HG02943 (cell line): ENCODE data around the gene ZBTB48.

Experiments used
- ATAC-seq: cut with Tn5 transposase; IDR thresholded peaks from one replicate; pipeline ENCODE4 v1.9.1; 2021; ENCODE audit warnings: mild to moderate bottlenecking, low read depth, moderate library complexity; ENCODE audit not compliant: unreplicated experiment

The ZBTB48 gene

DNA sequence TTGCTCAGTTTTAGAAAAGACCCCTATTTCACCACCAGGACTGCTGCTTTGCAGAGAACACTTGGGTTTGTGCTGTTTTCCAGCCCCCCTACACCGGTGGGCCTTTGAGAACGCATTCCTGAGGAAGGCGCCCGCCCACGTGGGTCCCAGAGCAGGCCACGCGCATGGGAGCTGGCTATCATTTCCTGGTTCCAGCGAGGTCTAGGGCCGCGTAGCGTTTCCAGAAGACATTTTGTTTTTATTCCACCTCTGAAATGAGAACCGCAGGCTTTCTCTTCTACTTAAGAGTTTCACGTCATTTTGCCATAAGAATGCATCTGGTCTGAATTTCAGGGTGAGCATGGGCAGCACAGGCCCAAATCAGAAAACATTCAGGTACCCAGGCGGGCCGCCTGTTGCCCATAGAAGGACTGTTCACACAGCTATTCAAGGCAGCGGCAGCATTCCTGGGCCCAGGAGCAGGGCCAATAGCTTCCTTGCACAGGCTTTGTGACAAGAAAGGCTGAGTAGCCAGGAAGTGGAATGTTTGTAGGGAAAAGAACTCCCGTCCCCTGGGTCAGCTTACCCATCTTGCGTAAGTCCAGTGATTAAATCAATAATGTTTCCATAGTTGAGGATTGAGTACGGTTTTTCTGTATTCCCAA, 24.2 kb downstream of the ZBTB48 start:
- ATAC-seq: no peak

DNA sequence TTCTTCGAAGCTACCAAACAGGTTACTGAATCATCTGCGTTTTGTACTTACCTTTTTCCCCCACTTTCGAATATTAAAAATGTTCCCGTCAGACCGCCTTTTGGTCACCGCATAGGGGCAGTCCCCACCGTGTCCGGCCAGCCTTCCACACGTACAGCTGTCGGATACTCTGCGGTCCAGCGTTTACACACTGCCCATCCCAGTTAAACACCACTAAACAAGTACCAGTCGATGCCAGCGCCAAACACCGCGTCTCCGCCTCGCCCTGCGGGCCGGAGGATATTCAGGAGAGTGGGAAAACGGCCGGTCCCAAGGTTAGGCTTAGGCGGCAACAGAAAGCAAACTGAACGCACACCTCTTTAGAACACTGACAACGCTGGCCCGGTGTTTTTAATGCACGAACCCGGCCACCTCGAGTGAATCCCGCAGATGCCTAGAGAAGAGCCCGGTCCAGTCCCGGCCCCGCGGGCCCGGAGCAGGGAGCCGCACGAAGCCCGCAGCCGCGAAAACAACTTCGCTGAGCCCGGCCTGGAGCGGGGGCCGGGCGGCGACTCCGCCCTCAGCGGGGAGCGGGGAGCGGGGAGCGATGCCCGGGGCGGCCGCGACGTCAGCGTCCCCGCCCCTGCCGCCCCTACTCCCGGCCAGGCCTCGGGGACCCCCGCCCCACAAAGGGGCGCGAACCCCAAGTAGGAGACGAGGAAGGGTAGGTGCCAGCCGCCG, 33.0 kb downstream of the ZBTB48 start:
- ATAC-seq: no peak

DNA sequence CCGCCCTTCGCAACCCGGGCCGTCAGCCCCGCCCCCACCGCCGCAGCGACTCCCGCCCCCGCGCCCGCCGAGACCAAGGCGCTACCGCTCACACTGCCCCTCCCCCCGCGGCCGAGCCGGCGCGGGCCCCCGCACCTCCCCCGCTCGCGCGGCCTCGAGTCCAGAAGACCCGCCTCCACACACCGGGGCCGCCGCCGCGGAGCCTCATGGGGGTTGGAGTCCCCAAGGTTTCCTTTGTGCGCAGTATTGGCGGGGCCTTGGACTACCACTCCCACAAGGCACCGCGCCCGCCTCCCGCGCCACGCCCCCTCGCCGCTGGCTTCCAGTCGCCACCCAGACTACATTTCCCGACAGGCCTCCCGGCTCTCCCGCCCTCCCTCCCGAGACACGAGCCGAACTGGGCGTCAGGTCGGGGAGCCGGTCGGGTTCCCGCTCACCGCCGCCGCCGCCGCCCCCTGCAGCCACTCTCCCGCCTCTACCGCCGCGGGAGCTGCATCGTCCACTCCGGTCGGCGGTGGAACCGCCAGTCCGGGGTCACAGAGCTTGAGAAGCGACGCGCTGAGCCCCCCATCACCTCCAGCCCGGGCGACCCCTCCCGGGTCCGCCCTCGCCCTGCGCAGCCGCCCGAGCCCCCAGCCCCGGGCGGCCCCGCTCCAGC, 33.7 kb downstream of the ZBTB48 start, which contains the start of gene PHF13:
Gene PHF13 (plus strand): TSS at position 371 of the 658 bp plus-strand sequence. CDS start 336 bp downstream, outside the sequence.
- peak; percentile 85 for ATAC-seq

DNA sequence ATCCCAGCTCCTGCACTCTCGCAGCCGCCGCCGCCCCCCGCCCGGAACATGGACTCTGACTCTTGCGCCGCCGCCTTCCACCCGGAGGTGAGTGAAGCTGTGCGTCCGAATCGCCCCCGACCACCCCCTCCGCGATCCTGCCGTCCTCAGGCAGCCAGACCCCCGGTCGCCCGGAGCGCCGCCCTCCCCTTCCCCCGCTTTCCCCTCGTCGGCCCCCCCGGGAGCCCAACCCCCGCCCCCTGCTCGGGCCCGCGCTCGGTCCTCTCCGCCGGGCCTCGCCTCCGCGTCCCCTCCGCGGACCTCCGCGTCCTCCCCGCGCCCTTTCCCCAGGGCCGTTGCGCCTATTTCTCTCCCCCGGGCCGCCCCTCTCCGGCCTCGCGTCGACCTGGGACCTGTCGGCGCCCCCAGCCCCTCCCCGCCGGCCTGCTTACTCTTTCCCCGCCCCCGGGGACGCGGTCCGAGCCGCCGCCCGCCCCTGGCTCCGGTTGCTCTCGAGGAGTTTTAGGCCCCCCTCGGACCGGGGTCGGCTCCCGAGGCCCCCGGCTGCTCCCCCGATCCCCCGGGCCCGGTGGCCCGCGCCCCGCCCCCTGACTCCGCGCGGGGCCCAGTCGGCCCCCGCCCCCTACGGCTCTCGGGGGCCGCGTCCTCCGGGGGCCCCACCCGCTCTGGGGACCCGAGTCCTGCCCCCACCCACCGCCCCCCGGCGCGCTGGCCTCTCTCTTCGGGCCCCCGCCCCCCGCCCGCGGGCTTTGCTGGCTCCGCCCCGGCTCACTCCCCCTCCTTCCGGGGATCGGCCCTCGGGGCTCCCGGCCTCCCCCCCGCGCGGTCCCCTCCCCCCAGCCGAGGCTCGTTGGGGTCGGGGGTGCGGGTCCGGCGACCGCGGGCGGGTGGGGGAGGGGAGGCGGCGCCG, 34.5 kb downstream of the ZBTB48 start:
- ATAC-seq: no peak

DNA sequence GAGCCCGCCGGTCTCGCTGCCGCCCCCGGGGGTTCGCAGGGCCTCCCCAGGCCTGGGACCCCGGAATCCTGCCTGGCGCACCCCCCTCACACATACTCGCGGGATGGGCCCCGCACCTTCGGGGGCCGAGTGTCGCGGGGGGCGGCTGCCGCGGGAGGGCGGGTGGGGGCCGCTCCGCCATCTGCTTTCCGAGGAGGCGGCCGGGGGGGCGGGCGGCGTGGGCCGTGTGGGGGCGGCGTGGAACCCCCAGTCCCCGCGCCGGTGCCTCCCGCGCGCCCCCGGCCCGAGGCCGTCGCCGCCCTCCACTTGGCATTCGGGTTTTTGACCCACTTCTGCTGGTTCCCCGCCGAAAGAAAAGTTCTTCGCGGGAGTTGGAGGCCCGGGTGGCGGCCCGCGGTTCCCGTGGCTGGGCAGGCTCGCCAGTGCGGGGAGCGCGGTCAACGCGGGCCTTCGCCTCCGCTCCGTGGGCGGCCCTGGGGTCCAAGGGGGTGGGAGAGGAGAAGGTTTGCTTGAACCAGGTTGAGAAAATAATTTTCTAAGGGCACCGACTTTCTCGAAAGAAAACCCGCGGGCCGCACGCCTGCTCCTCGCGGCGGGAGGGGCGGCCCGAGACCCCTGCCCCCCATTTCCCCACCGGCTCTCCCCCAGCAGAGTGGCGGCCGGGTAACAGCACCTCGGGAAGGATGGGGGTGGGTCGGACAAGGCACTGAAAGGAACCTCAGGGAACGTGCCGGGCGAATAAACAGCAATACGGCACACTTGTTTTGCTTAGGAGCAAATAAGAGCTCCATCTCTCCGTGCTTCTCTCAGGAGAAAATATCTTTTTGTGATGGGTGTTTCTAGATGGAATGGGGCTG, 35.4 kb downstream of the ZBTB48 start:
- ATAC-seq: no peak

DNA sequence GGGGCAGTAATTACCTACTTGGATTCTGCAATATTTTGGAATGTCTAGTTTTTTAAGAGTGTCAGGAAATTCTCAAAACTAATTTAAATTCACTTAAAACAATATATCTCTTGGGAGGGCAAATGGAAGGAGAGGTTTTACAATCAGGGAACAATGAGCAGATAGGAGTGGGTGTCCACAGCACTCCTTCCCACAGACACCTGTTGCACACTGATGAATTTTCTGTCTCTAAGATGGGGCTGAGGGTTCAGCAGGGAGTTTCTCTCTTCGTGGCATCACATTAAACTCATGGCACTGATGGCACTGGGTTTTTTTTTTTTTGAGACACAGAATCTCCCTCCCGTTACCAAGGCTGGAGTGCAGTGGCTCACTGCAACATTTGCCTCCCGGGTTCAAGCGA, 39.3 kb downstream of the ZBTB48 start:
- no peak for ATAC-seq

DNA sequence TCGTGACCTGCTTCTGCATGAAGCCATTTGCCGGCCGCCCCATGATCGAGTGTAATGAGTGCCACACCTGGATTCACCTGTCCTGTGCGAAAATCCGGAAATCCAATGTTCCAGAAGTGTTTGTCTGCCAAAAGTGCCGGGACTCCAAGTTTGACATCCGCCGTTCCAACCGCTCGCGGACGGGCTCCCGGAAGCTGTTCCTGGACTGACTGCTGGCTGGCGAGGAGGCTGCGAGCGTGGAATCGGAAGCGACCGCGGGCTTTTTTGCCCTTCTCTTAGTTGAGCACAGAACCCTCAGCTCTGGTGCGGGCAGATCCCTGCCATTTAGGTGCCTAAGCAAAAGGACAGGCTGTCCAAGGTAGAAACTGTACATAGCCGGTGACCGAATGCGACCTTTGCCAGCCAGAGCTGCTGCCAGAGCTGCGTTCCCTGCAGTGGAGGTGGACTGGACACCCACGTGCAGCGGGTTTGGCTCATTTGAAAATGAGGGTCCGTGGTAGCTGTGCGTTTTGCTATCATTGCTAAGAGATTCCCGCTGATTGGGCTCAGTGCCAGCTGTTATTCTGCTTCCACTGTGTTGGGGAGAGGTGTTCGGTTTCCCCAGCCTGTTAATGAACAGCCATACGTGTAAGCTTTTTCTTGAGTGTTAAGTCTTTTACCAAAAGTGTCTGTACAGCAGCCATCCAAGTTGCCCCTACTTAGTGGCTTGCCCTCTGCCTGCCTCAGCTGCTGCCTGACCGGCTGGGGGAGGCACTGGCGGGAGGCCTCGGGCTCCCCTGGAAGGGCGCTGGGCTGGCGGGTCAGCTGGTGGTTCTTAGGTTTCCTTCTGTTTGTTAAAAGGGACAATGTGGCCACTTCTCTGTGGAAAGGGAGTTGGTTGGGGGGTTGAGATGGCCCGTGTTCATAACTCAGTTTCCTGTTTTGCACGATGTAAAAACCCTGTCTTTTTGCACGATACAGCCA, 41.9 kb downstream of the ZBTB48 start:
- ATAC-seq: no peak

DNA sequence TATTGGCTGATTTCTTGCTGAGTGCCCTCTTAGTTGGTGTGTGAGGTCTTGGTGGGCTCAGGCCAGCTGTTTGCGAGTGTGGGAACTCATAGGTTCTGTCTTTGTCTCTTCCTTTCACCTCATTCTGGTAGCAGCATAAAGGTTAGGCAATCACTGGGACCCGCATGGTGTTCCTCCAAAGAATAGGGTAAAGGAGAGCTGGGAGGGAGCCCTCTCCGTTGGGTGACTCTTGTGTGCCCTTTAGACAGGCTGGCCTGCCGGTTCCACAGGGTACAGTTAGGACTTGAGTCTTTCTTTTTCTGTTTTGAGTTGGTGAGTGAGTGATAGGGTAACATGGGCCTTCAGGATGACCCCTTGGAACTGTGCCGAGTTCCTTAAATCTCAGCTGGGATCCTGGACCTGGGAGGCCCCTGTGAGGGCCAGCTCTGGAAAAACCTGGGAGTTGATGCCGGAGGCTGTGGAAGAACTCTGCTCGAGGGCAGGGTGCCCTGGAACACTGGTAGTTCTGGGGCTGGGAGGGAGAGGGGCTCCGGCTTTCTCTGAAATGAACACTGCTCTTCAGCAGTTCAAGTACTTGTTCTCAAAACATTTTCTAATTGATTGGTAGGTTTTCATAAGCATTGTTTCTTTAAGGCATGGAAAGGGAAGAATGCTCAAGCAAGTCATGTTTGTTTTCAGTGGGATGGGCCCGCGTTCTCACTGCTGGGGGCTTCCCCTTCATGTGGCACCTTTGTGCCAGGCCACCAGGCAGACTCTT, 42.8 kb downstream of the ZBTB48 start:
- no peak for ATAC-seq

DNA sequence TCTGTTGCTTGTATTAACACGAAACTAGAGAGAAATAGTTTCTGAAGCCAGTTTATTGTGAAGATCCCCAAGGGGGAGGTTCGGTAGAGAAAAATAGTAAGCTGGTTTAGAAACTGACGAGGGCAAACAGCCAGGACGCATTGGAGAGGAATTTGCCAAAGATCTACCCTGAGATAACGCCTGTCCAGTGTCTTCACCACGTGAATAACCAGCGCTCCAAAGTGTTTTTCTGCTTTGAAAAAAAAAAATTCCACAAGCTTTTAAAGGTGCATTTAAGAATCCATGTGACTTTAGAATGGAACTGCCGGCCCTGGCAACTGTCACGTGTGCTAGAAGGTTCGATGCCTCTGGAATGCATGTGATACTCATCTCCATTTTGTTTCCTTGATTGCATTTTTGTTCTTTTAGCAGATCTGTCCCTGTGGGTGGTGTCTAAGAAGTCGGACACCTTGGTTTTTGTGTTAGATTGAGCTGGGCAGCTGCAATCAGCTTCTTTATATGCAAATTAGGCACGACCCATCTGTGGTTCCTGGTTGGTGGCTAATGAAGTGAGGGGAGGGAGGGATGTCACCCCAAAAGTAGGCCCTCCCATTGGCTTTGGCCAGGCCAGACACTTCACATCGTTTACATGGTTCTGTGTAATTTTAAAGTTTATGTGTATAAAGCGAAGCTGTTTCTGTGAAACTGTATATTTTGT, 43.6 kb downstream of the ZBTB48 start:
- ATAC-seq: no peak

DNA sequence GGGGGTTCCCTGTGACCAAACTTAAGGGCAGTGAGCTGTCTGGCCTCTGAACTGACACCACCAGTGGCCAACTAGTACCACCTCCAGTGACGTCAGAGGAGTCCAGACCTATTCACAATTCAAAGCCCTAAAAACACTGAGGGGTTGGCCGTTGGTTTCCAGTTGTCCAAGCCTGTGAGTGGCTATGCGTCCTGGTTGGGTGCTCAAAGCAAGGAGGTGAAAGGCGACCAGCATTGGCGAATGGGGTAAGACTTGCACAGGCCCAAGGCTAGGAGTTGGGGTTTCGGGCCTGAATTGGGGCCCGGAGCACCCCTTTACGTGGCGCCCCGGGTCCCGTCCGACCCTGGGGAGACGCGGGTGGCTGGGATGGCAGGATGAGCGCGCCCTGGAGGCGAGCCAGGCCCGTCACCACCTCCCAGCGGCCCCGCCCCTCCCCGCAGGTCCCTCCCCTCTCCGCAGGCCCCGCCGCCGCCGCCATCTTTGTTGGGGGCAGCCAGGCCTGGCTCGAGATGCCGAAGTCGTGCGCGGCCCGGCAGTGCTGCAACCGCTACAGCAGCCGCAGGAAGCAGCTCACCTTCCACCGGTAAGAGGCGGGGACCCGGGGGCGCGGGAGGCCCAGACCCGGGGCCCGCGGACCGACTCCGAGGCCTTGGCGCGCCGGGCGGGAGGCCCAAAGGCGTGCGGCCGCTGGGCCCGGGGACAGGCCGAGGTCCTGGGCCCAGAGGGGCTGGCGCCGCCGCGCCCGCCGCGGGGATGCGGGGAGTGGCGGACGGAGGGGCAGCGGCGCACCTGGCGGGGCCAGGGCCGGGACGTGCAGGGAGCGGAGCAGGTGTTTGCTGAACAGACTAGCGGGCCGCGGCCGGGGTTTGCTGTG, 45.2 kb downstream of the ZBTB48 start, which contains the start of gene THAP3:
Gene THAP3 (plus strand): TSS at position 159 of the 874 bp plus-strand sequence. CDS start 351 bp downstream, at position 510.
- ATAC-seq: peak; percentile 82

DNA sequence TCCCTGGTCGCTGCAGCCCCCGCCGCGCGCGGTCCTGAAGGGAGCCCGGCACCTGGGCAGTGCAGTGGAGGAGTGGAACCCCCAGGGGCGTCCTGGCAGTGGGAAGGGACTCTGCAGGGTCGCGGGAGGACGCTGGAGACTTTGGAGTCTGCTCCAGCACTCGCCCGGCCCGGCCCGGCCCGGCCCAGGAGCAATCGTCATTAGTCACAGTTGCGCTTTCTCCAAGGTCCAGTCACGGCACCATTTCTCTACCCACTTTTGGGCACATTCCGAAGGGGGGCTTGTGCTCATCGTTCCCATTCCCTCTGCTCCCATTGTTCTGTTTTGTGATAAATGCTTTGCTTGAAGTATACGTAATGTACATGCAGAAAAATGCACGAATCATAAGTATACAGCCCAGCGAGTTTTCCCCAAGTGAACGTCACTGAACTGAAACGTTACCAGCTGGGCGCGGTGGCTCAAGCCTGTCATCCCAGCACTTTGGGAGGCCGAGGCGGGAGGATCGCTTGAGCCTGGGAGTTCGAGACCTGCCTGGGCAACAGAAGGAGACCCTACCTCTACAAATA, 45.9 kb downstream of the ZBTB48 start:
- ATAC-seq: no peak

DNA sequence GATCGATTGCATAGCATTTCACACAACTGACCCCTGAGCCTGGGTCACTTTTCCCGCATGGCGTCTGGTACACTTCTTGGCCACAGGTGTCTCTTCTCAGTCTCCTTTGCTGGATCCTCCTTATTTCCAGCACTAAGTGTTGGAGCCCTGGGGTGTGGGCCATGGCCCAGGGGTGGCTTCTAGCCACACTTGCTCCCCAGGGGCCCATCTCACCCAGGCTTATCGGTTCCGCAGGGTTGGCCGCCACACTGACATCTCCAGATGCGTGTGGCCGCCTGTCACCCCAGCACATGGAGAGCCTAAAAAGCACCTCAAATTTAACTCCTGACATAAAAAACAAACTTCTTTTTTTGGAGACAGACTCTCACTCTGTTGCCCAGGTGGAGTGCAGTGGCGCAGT, 47.2 kb downstream of the ZBTB48 start:
- ATAC-seq: no peak

DNA sequence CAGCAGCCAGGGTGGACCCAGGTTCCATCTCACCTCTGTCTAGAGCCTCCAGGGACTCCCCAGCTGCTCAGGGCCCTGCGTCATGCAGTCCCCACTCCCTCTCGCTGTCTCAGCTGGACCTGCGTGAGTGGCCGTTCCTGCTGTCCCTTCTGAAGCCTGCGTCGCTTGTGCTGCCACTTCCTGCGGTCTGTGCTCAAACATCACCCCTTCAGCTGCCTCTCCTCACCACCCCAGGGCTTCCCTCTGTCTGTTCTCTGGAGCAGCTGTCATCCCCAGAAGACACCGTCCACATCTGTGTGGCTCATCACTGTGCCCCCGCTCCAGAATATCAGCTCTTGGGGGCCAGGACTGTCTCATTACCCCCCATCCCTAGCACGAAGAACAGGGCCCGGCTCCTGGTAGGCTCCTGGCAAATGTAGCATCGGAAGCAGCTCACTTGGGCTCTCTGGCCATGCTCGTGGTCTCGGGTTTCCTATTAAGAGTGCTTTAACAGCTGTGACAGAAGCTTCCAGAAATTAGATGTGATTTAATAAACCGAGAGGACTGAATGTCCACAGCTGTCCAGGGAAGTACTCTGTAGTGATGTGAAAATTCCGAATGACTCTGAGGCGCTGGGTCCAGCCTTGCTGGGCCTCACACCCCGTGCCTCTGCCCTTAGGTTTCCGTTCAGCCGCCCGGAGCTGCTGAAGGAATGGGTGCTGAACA, 48.2 kb downstream of the ZBTB48 start:
- no peak for ATAC-seq

DNA sequence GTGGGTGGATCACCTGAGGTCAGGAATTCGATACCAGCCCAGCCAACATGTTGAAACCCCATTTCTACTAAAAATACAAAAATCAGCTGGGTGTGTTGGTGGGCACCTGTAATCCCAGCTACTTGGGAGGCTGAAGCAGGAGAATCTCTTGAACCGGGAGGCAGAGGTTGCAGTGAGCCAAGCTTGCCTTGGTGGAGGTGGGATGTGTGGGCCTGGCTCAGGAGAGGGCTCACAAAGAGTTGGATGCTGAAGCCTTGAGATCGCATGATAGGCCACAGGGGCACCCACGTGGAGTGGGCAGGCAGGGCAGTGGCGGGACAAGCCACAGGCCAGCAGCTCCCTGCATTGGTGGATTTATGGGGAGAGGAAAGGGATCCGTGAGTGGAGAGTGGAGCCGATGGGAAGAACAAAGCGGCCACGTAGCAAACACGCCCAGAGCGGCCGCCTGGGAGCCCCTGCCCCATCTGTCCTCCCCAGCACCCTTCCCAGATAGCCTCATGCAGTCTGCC, 49.2 kb downstream of the ZBTB48 start:
- ATAC-seq: no peak

DNA sequence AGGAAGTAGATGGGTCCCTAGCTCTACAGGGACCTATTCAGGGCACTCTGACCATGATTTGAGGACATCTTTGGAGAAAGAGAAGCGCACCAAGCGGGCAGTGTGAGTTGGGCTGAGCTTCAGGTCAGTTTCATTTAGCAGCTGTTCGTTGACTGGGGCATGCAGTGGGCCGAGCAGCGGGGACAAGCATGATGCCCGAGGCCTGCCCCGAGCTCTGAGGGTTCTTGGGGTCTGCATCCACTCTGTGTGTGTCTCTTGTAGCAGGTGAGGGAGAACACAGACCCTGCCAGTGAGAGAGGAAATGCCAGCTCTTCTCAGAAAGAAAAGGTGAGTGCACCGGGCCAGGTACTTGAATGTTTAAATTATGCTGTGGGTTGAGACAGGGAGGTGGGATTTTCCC, 50.2 kb downstream of the ZBTB48 start:
- ATAC-seq: no peak
